Measurements from ENCODE around the gene PIK3R3.

The PIK3R3 gene

GRCh38 chr1:46026531-46026930 lies 105.9 kb downstream of the PIK3R3 start:
- Histone ChIP-seq H3F3A (ENCODE audit: insufficient read depth) (no peaks in the 10 kb centered on the region), H3K9me2 (replicated peaks; ENCODE audit: insufficient read depth, low read length) (no peaks in the 10 kb centered on the region), H3K79me2 (ENCODE audit: insufficient read depth, low read length) (no peaks in the 10 kb centered on the region), H3K36me3 (ENCODE audit: low read length) (peaks cover 13% of the 10 kb centered on the region), H3K9me3 (ENCODE audit: insufficient read depth, low read length) (no peaks in the 10 kb centered on the region), H3K9ac (ENCODE audit: low read length) (no peak overlapping the region), H3K4me3 (ENCODE audit: insufficient read depth, low read length, poor library complexity, severe bottlenecking) (no peak overlapping the region), H4K20me1 (ENCODE audit: low read depth, low read length) (no peaks in the 10 kb centered on the region), H3K27ac (ENCODE audit: low read depth, low read length) (no peak overlapping the region), H3K27me3 (ENCODE audit: low read length) (no peaks in the 10 kb centered on the region), H3K4me2 (ENCODE audit: low read depth, low read length, poor library complexity, severe bottlenecking) (no peak overlapping the region), H2AFZ (ENCODE audit: low read depth, low read length, severe bottlenecking) (no peak overlapping the region)
- TF ChIP-seq EZH2phosphoT487 (conservative IDR thresholded peaks at IDR 0.05; ENCODE audit: low read length) = no peak
- TF ChIP-seq CTCF (IDR thresholded peaks at IDR 0.05; ENCODE audit: insufficient read depth, low read length, poor library complexity, severe bottlenecking) = no peak

- H3K4me3 ChIP-seq (ENCODE audit: insufficient read depth, low read length, poor library complexity, severe bottlenecking) = no peak overlapping the region
- TF ChIP-seq CTCF (IDR thresholded peaks at IDR 0.05; ENCODE audit: insufficient read depth, low read length, poor library complexity, severe bottlenecking) (no peak), EZH2phosphoT487 (conservative IDR thresholded peaks at IDR 0.05; ENCODE audit: low read length) (no peak)
- no peak overlapping the region for H3K27ac ChIP-seq (ENCODE audit: low read depth, low read length)
- H3K36me3 ChIP-seq (ENCODE audit: low read length) = peaks cover 13% of the 10 kb centered on the region
- no peaks in the 10 kb centered on the region for H3K79me2 ChIP-seq (ENCODE audit: insufficient read depth, low read length)
- H3F3A ChIP-seq (ENCODE audit: insufficient read depth) = no peaks in the 10 kb centered on the region
- H3K9me2 ChIP-seq (replicated peaks; ENCODE audit: insufficient read depth, low read length) = no peaks in the 10 kb centered on the region
- H3K9ac ChIP-seq (ENCODE audit: low read length) = no peak overlapping the region
- no peak overlapping the region for H2AFZ ChIP-seq (ENCODE audit: low read depth, low read length, severe bottlenecking)
- H3K27me3 ChIP-seq (ENCODE audit: low read length) = no peaks in the 10 kb centered on the region
- H3K4me2 ChIP-seq (ENCODE audit: low read depth, low read length, poor library complexity, severe bottlenecking) = no peak overlapping the region
- H3K9me3 ChIP-seq (ENCODE audit: insufficient read depth, low read length) = no peaks in the 10 kb centered on the region
- no peaks in the 10 kb centered on the region for H4K20me1 ChIP-seq (ENCODE audit: low read depth, low read length)
Measured at GRCh38 chr1:46021046-46021996, 111.1 kb downstream of the PIK3R3 start.

- Histone ChIP-seq H3K27ac (ENCODE audit: low read depth, low read length) (no peak overlapping the region), H2AFZ (ENCODE audit: low read depth, low read length, severe bottlenecking) (no peak overlapping the region), H3K9me3 (ENCODE audit: insufficient read depth, low read length) (no peaks in the 10 kb centered on the region), H3F3A (ENCODE audit: insufficient read depth) (no peaks in the 10 kb centered on the region), H3K36me3 (ENCODE audit: low read length) (peaks cover 13% of the 10 kb centered on the region), H4K20me1 (ENCODE audit: low read depth, low read length) (no peaks in the 10 kb centered on the region), H3K9me2 (replicated peaks; ENCODE audit: insufficient read depth, low read length) (no peaks in the 10 kb centered on the region), H3K4me3 (ENCODE audit: insufficient read depth, low read length, poor library complexity, severe bottlenecking) (no peak overlapping the region), H3K79me2 (ENCODE audit: insufficient read depth, low read length) (no peaks in the 10 kb centered on the region), H3K4me2 (ENCODE audit: low read depth, low read length, poor library complexity, severe bottlenecking) (no peak overlapping the region), H3K9ac (ENCODE audit: low read length) (no peak overlapping the region), H3K27me3 (ENCODE audit: low read length) (no peaks in the 10 kb centered on the region)
- no peak for TF ChIP-seq CTCF (IDR thresholded peaks at IDR 0.05; ENCODE audit: insufficient read depth, low read length, poor library complexity, severe bottlenecking)
- TF ChIP-seq EZH2phosphoT487 (conservative IDR thresholded peaks at IDR 0.05; ENCODE audit: low read length) = no peak
Measured at GRCh38 chr1:46020010-46020409, 112.4 kb downstream of the PIK3R3 start.
